Large intestine (tissue), 3 donors: ENCODE measurements around the gene EEFSEC. TPM values are rescaled to one million over a fixed set of nuclear protein-coding genes. Genes with fewer than 3 reads are reported as not detected.

Source experiments
- DNase-seq, 2 donors: peaks; one replicate each; pipeline versions ENCODE4 v3.0.0 to v3.0.0-alpha.2; 2013
- H3K27ac ChIP-seq: one replicate; pipeline ENCODE4 v1.5.1; 2013; ENCODE audit warnings: low read length
- H3K27me3 ChIP-seq: 2 replicates; pipeline ENCODE4 v1.6.1; 2013; ENCODE audit warnings: low read length; ENCODE audit not compliant: control insufficient read depth, insufficient read depth
- H3K36me3 ChIP-seq: 2 replicates; pipeline ENCODE4 v1.6.1; 2013; ENCODE audit warnings: low read length; ENCODE audit not compliant: control insufficient read depth, insufficient read depth
- H3K4me1 ChIP-seq: one replicate; pipeline ENCODE4 v1.6.1; 2013; ENCODE audit warnings: low read length; ENCODE audit not compliant: control insufficient read depth, insufficient read depth
- H3K4me3 ChIP-seq: one replicate; pipeline ENCODE4 v1.5.1; 2013; ENCODE audit warnings: low read length
- H3K9me3 ChIP-seq: one replicate; pipeline ENCODE4 v1.6.1; 2013; ENCODE audit warnings: mild to moderate bottlenecking, low read depth, low read length, moderate library complexity; ENCODE audit not compliant: control insufficient read depth
- WGBS: methylation state at CpG from one replicate; pipeline ENCODE4 v1.1.5; 2013; ENCODE audit warnings: low lambda C conversion rate; ENCODE audit not compliant: insufficient coverage; 5-methylcytosine and 5-hydroxymethylcytosine counted together
- polyA plus RNA-seq: library from polyadenylated mRNA; unstranded; fragments of 120-200 nt; gene quantifications from one replicate; pipeline ENCODE4 v1.2.1, GENCODE V29; 2013

The EEFSEC gene
- polyA plus RNA-seq, 1 donor = 23.9 TPM

DNA sequence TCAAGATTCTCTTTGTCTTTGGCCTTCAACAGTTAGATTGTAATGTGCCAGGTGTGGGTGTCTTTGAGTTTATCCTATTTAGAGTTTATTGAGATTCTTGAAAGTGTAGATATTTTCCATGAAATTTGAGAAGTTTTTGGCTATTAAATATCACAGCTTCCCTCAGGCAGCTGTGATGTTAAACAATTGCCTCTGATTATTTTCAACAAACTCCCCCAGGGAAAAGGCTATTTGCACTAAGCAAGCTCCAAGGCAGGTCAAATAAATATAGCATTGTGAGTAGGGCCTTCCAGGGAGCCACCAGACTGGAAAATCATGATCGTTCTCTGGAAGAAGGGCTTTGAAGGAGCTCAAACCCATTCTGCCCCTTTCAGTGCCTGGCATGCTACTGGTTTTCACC is 107.0 kb downstream of the EEFSEC start:
- Histone ChIP-seq H3K4me1 (no peaks in the 10 kb centered on the region), H3K4me3 (no peak overlapping the region), H3K27me3 (no peaks in the 10 kb centered on the region), H3K36me3 (peaks cover 26% of the 10 kb centered on the region), H3K9me3 (peaks cover 5% of the 10 kb centered on the region), H3K27ac (no peak overlapping the region)
- WGBS = 80% methylated on average over 1 of the region's 1 CpG
- DNase-seq = no peak

DNA sequence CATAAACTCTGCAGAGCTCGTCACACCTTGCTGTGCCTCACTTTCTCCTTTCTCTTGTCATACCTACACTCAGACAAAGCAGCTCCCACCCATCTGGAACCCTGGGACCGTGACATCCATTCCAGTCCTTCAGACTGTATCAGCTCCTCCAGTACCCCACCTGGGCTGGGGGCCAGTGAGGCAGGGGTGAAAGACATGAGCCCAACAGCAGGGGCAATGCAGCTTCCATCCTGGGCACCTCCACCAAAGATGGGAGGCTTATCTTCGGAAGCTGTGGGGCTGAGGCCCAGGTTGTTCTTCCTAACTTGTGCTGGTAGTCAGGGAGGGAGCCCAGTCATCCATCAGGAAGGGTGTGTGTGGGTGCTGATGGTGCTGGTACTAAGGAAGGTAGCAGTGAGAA is 109.2 kb downstream of the EEFSEC start:
- no CpG with 5 or more reads among the region's 3 CpGs for WGBS
- Histone ChIP-seq H3K4me3 (no peak overlapping the region), H3K27ac (no peak overlapping the region), H3K27me3 (no peaks in the 10 kb centered on the region), H3K9me3 (peaks cover 5% of the 10 kb centered on the region), H3K4me1 (no peaks in the 10 kb centered on the region), H3K36me3 (peaks cover 32% of the 10 kb centered on the region)
- no peak for DNase-seq

DNA sequence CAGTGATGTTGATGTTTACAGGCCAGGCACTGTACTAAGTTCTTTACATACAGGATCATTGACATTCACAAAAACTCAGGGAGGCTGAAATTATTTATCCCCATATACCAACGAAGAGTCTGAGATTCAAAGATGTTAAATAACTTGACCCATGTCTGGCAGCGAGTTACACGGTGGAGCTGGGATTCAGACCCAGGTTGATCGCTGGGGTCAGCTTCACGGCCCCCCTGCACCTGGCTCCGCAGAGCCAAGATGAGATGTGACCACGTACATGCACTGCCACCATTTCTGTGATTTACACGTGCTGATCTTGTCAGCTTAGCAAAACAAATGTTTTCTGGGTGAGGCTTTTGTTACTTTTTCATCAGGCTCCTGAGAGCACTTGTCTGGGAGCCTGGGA is 109.8 kb downstream of the EEFSEC start:
- DNase-seq = no peak
- no CpG with 5 or more reads among the region's 8 CpGs for whole genome bisulfite sequencing

GRCh38 chr3:128263946-128264345 is 110.7 kb downstream of the EEFSEC start:
- H3K36me3 ChIP-seq = peaks cover 31% of the 10 kb centered on the region
- no peaks in the 10 kb centered on the region for H3K27me3 ChIP-seq
- no peaks in the 10 kb centered on the region for H3K4me1 ChIP-seq
- 93% methylated on average over 3 of the region's 6 CpGs for WGBS
- H3K4me3 ChIP-seq = no peak overlapping the region
- H3K27ac ChIP-seq = no peak overlapping the region
- no peak for DNase-seq
- peaks cover 5% of the 10 kb centered on the region for H3K9me3 ChIP-seq

More for the DNA sequence above, 109.8 kb downstream of the EEFSEC start:
- peaks cover 31% of the 10 kb centered on the region for H3K36me3 ChIP-seq
- H3K9me3 ChIP-seq = peaks cover 5% of the 10 kb centered on the region
- no peaks in the 10 kb centered on the region for H3K27me3 ChIP-seq
- H3K4me1 ChIP-seq = no peaks in the 10 kb centered on the region
- H3K4me3 ChIP-seq = no peak overlapping the region
- H3K27ac ChIP-seq = no peak overlapping the region

GRCh38 chr3:128266453-128266852 is 113.2 kb downstream of the EEFSEC start:
- Histone ChIP-seq H3K4me3 (no peak overlapping the region), H3K27me3 (no peaks in the 10 kb centered on the region), H3K4me1 (no peaks in the 10 kb centered on the region), H3K36me3 (peaks cover 37% of the 10 kb centered on the region), H3K9me3 (no peaks in the 10 kb centered on the region), H3K27ac (no peak overlapping the region)
- DNase-seq = no peak
- no CpG with 5 or more reads among the region's 1 CpG for WGBS

- Histone ChIP-seq H3K27me3 (no peaks in the 10 kb centered on the region), H3K4me3 (no peak overlapping the region), H3K9me3 (no peaks in the 10 kb centered on the region), H3K36me3 (peaks cover 40% of the 10 kb centered on the region), H3K27ac (no peak overlapping the region), H3K4me1 (no peaks in the 10 kb centered on the region)
- 89% methylated on average over 2 of the region's 4 CpGs for WGBS
- no peak for DNase-seq
Observed at GRCh38 chr3:128267541-128267940, 114.3 kb downstream of the EEFSEC start.

DNA sequence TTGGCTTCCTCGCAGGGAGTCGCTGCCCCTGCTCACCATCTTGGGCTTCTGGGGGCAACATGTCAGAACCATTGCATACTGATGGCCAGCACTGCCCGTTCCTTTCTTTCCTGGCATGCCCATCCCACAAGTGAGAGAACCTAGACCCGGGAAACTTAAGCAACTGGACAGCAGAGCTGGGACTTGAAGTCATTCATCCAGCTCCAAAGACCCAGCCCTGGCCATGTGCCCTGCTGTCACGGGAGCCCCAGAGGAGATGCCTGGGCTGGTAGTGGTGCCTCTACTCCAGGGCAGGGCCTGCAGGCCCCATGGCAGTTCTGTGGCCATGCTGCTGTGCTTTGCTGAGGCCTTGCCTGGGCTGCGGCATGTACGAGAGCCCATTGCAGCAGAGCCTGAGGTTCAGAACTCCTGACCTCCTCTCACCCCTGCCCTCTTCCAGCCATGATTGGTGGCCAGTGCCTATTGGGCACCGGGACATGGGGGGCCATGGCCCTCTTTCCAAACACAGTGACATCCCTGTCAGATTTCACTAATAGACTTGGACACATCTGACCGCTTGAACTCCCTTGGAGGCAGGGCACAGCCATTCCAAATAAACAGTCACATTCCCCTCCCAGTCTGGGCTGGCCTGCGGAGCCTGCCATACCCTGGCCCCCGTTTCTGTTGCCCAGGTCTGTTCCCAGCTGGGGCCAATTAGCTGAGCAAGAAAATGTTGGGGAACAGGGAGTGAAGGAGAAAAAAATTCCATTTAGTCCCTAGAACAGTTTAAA is 115.9 kb downstream of the EEFSEC start:
- peaks cover 36% of the 10 kb centered on the region for H3K36me3 ChIP-seq

GRCh38 chr3:128269796-128270195 is 116.5 kb downstream of the EEFSEC start:
- no CpG with 5 or more reads among the region's 3 CpGs for WGBS
- H3K27ac ChIP-seq = no peak overlapping the region

More for the DNA sequence above, 115.9 kb downstream of the EEFSEC start:
- no peaks in the 10 kb centered on the region for H3K9me3 ChIP-seq
- no peak overlapping the region for H3K4me3 ChIP-seq
- no peak for DNase-seq
- H3K27me3 ChIP-seq = no peaks in the 10 kb centered on the region
- no peaks in the 10 kb centered on the region for H3K4me1 ChIP-seq
- no peak overlapping the region for H3K27ac ChIP-seq
- no CpG with 5 or more reads among the region's 11 CpGs for WGBS

GRCh38 chr3:128270559-128271492 is 117.5 kb downstream of the EEFSEC start:
- Histone ChIP-seq H3K36me3 (peaks cover 30% of the 10 kb centered on the region), H3K27me3 (no peaks in the 10 kb centered on the region)
- 100% methylated on average over 2 of the region's 7 CpGs for WGBS

More at GRCh38 chr3:128269796-128270195, 116.5 kb downstream of the EEFSEC start:
- DNase-seq = no peak
- Histone ChIP-seq H3K27me3 (no peaks in the 10 kb centered on the region), H3K9me3 (no peaks in the 10 kb centered on the region), H3K36me3 (peaks cover 30% of the 10 kb centered on the region), H3K4me1 (no peaks in the 10 kb centered on the region), H3K4me3 (no peak overlapping the region)

GRCh38 chr3:128271536-128272332 is 118.5 kb downstream of the EEFSEC start:
- H3K4me1 ChIP-seq = no peaks in the 10 kb centered on the region
- no peak overlapping the region for H3K4me3 ChIP-seq
- no peaks in the 10 kb centered on the region for H3K27me3 ChIP-seq
- no peak overlapping the region for H3K27ac ChIP-seq
- no peak for DNase-seq
- WGBS = no CpG with 5 or more reads among the region's 11 CpGs
- H3K36me3 ChIP-seq = peaks cover 29% of the 10 kb centered on the region
- H3K9me3 ChIP-seq = no peaks in the 10 kb centered on the region

More at GRCh38 chr3:128270559-128271492, 117.5 kb downstream of the EEFSEC start:
- no peaks in the 10 kb centered on the region for H3K9me3 ChIP-seq
- DNase-seq = no peak
- no peak overlapping the region for H3K27ac ChIP-seq
- no peaks in the 10 kb centered on the region for H3K4me1 ChIP-seq
- H3K4me3 ChIP-seq = no peak overlapping the region
